ENCODE results near the gene CHD9. TPM values are rescaled to one million over a fixed set of nuclear protein-coding genes. Genes with fewer than 3 reads are reported as not detected.

The CHD9 gene
- total RNA-seq, 1 experiment from 2014 or later: 25.4 TPM

- no peaks in the 10 kb centered on the region; the same call in 1 of the 2 replicates for H3K4me1 ChIP-seq (ENCODE audit: control insufficient read depth, insufficient read depth, low read length)
- H3K27ac ChIP-seq (ENCODE audit: low read length): no peak overlapping the region
- no peak for ATAC-seq
- DNase-seq (ENCODE audit: low read depth, low spot score): no peak
- in situ Hi-C loops (cut with HindIII; ENCODE audit: low pct_unique_long_range_greater_than_20kb, low sequenced_read_pairs): no loop called here
- no peak for TF ChIP-seq POLR2AphosphoS5 (IDR thresholded peaks at IDR 0.05; ENCODE audit: low read depth, low read length)
- TF ChIP-seq REST (IDR thresholded peaks at IDR 0.05; ENCODE audit: insufficient read depth in 1 of 2, low read depth in 2 of 2, low read length in 1 of 2): no peak
- no peak for TF ChIP-seq CTCF (IDR thresholded peaks at IDR 0.05)
- no peak for TF ChIP-seq SIN3A (IDR thresholded peaks at IDR 0.05; ENCODE audit: borderline replicate concordance, insufficient read depth, low read depth, low read length)
- no peak for TF ChIP-seq TCF7L2 (IDR thresholded peaks at IDR 0.05; ENCODE audit: low read depth, low read length)
- CTCF ChIA-PET: no interaction called here
- no TSS peak for BruUV-seq (replicated peaks)
- intact Hi-C loops (cut with micrococcal nuclease; ENCODE audit: unreplicated experiment): no loop called here
- POLR2A ChIA-PET: no interaction called here
- H3K27me3 ChIP-seq (ENCODE audit: control insufficient read depth, insufficient read depth, low read length): no peaks in the 10 kb centered on the region
- H3K4me3 ChIP-seq (ENCODE audit: low read depth in 2 of 2, low read length in 2 of 2): no peak overlapping the region
- no peaks in the 10 kb centered on the region for H3K36me3 ChIP-seq (ENCODE audit: control insufficient read depth, insufficient read depth, low read length)
- H3K9me3 ChIP-seq (ENCODE audit: control insufficient read depth, insufficient read depth, low read depth, low read length): no peaks in the 10 kb centered on the region
Measured at GRCh38 chr16:53090591-53091411, 36.0 kb downstream of the CHD9 start.

GRCh38 chr16:53091466-53092211 is 36.8 kb downstream of the CHD9 start:
- Histone ChIP-seq H3K27ac (ENCODE audit: low read length) (no peak overlapping the region), H3K36me3 (ENCODE audit: control insufficient read depth, insufficient read depth, low read length) (no peaks in the 10 kb centered on the region), H3K4me1 (ENCODE audit: control insufficient read depth, insufficient read depth, low read length) (no peaks in the 10 kb centered on the region; the same call in none of the 2 replicates), H3K9me3 (ENCODE audit: control insufficient read depth, insufficient read depth, low read depth, low read length) (no peaks in the 10 kb centered on the region), H3K27me3 (ENCODE audit: control insufficient read depth, insufficient read depth, low read length) (no peaks in the 10 kb centered on the region), H3K4me3 (ENCODE audit: low read depth in 2 of 2, low read length in 2 of 2) (no peak overlapping the region)
- TF ChIP-seq POLR2AphosphoS5 (IDR thresholded peaks at IDR 0.05; ENCODE audit: low read depth, low read length): no peak
- no peak for TF ChIP-seq CTCF (IDR thresholded peaks at IDR 0.05)
- ChIA-PET POLR2A (no interaction called here), CTCF (interaction anchor here (0.7 kb wide), 1 partner anchor 10 kb away, joined by 4 read pairs; no protein-coding TSS in a partner anchor)
- no TSS peak for BruUV-seq (replicated peaks)
- ATAC-seq: no peak
- in situ Hi-C loops (cut with HindIII; ENCODE audit: low pct_unique_long_range_greater_than_20kb, low sequenced_read_pairs): no loop called here
- no peak for DNase-seq (ENCODE audit: low read depth, low spot score)
- intact Hi-C loops (cut with micrococcal nuclease; ENCODE audit: unreplicated experiment): no loop called here
